Measurements from ENCODE around the gene GOLGA6D. TPM values are rescaled to one million over a fixed set of nuclear protein-coding genes. Genes with fewer than 3 reads are reported as not detected.

GOLGA6D gene
- total and polyA plus RNA-seq, 2 of the 4 experiments (the other 2 are of a cell fraction): not detected

- Histone ChIP-seq H2AK5ac (ENCODE audit: low read depth, low read length) (no peak overlapping the region), H2AK9ac (replicated peaks; ENCODE audit: low read depth, low read length, poor library complexity) (no peak overlapping the region), H3K56ac (ENCODE audit: extremely low read depth, insufficient read depth, low read length) (no peak overlapping the region), H2AFZ (replicated peaks; ENCODE audit: low read length, poor library complexity) (no peak overlapping the region), H2BK5ac (ENCODE audit: low read depth, low read length, poor library complexity, severe bottlenecking) (no peak overlapping the region), H2BK120ac (ENCODE audit: low read depth, low read length) (no peak overlapping the region), H3K4me2 (ENCODE audit: low read depth, low read length) (no peak overlapping the region), H3K36me3 (ENCODE audit: control insufficient read depth, insufficient read depth, low read length) (no peaks in the 10 kb centered on the region), H4K5ac (ENCODE audit: low read depth, low read length) (no peak overlapping the region), H3K27ac (ENCODE audit: insufficient read depth, low read length) (no peak overlapping the region), H3K9me1 (ENCODE audit: insufficient read depth, low read length) (no peaks in the 10 kb centered on the region), H4K8ac (ENCODE audit: low read depth in 2 of 2, low read length in 2 of 2) (no peak overlapping the region), H3K18ac (ENCODE audit: low read depth, low read length) (no peak overlapping the region), H2BK20ac (ENCODE audit: low read depth, low read length) (no peak overlapping the region), H3K4me1 (ENCODE audit: control insufficient read depth, insufficient read depth, low read length) (no peaks in the 10 kb centered on the region), H3K79me1 (ENCODE audit: low read depth in 1 of 2, low read length in 2 of 2) (no peaks in the 10 kb centered on the region), H3K23ac (ENCODE audit: low read depth, low read length) (no peak overlapping the region), H4K91ac (ENCODE audit: insufficient read depth, low read depth, low read length) (no peak overlapping the region), H3K27me3 (ENCODE audit: control insufficient read depth, insufficient read depth, low read length) (peaks cover 16% of the 10 kb centered on the region), H3K4me3 (ENCODE audit: insufficient read depth, low read depth, low read length) (no peak overlapping the region), H4K20me1 (ENCODE audit: insufficient read depth, low read length) (no peaks in the 10 kb centered on the region), H3K9ac (ENCODE audit: low read depth, low read length) (no peak overlapping the region), H3K4ac (ENCODE audit: low read depth, low read length) (no peak overlapping the region), H3K9me3 (ENCODE audit: control insufficient read depth, insufficient read depth, low read length) (no peaks in the 10 kb centered on the region), H3K14ac (replicated peaks; ENCODE audit: low read depth, low read length) (no peak overlapping the region), H2BK15ac (ENCODE audit: low read depth, low read length) (no peak overlapping the region)
- TF ChIP-seq RFX5 (IDR thresholded peaks at IDR 0.05; ENCODE audit: low read depth, low read length) (no peak), BHLHE40 (IDR thresholded peaks at IDR 0.05; ENCODE audit: low read depth, low read length) (no peak)
- intact Hi-C loops (cut with micrococcal nuclease) (no loop called here), in situ Hi-C loops (cut with MboI; ENCODE audit: low sequenced_read_pairs) (no loop called here), dilution Hi-C loops (cut with HindIII; ENCODE audit: low sequenced_read_pairs, unreplicated experiment) (no loop called here)
- WGBS, 2 experiments (ENCODE audit: extremely low coverage in 2 of 2, insufficient read length in 1 of 2): 0% methylated on average over 1 of the region's 3 CpGs; no CpG with 5 or more reads in 1 of the 2 experiments
- BruUV-seq (replicated peaks): no TSS peak
- DNase-seq (no peak), ATAC-seq (ENCODE audit: low read depth) (no peak)
- ChIA-PET POLR2A (ENCODE audit: unreplicated experiment) (no interaction called here), CTCF (no interaction called here)
Observed at GRCh38 chr15:75327491-75327890, 44.9 kb downstream of the GOLGA6D start.
